Measurements from ENCODE around the gene CEP85.
"Not testable (repeated sequence)": the region's sequence is repeated elsewhere in the genome, so short reads cannot be mapped to it uniquely, and the experiment has no call there.

The CEP85 gene

GRCh38 chr1:26290122-26290881, 56.3 kb downstream of the CEP85 start:
- H3K36me3 ChIP-seq (ENCODE audit: control insufficient read depth, insufficient read depth, low read length) = no peaks in the 10 kb centered on the region
- H3K9ac ChIP-seq (ENCODE audit: low read length) = no peak overlapping the region
- no peaks in the 10 kb centered on the region for H3K4me1 ChIP-seq (ENCODE audit: control insufficient read depth, insufficient read depth, low read length)
- H3K27me3 ChIP-seq (ENCODE audit: control insufficient read depth, insufficient read depth, low read length) = no peaks in the 10 kb centered on the region
- no peak overlapping the region for H3K27ac ChIP-seq (ENCODE audit: low read depth, low read length)
- H3K4me3 ChIP-seq (ENCODE audit: low read length) = no peak overlapping the region

DNA sequence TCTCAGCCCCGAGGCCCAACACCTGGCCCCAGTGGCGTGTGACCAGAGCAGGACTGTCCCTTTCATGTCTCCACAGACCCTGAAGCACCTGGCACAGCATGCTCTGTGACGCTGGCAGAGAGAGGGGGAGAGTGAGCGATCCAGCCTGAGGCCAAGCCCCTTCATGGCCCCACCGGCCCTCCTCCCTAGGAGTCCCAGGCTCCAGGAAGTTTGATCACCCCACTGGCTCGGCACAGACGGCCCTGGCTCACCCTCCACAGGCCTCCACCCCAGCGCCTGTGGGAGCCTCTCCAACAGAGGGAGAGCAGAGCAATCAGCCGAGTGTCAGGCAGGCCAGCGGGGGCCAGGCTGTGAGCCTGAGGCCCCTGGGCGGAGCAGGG, 56.9 kb downstream of the CEP85 start:
- no peak overlapping the region for H3K9ac ChIP-seq (ENCODE audit: low read length)
- no peaks in the 10 kb centered on the region for H3K27me3 ChIP-seq (ENCODE audit: control insufficient read depth, insufficient read depth, low read length)
- H3K4me3 ChIP-seq (ENCODE audit: low read length) = no peak overlapping the region
- H3K27ac ChIP-seq (ENCODE audit: low read depth, low read length) = no peak overlapping the region
- no peaks in the 10 kb centered on the region for H3K36me3 ChIP-seq (ENCODE audit: control insufficient read depth, insufficient read depth, low read length)
- H3K4me1 ChIP-seq (ENCODE audit: control insufficient read depth, insufficient read depth, low read length) = no peaks in the 10 kb centered on the region

- Histone ChIP-seq H3K4me1 (ENCODE audit: control insufficient read depth, insufficient read depth, low read length) (no peaks in the 10 kb centered on the region), H3K36me3 (ENCODE audit: control insufficient read depth, insufficient read depth, low read length) (no peaks in the 10 kb centered on the region), H3K27me3 (ENCODE audit: control insufficient read depth, insufficient read depth, low read length) (no peaks in the 10 kb centered on the region), H3K27ac (ENCODE audit: low read depth, low read length) (no peak overlapping the region), H3K9ac (ENCODE audit: low read length) (no peak overlapping the region), H3K4me3 (ENCODE audit: low read length) (no peak overlapping the region)
These were observed 57.4 kb downstream of the CEP85 start for GRCh38 chr1:26291433-26291832.

GRCh38 chr1:26291939-26292338, 57.9 kb downstream of the CEP85 start:
- H3K4me1 ChIP-seq (ENCODE audit: control insufficient read depth, insufficient read depth, low read length) = no peaks in the 10 kb centered on the region
- H3K9ac ChIP-seq (ENCODE audit: low read length) = no peak overlapping the region
- no peaks in the 10 kb centered on the region for H3K27me3 ChIP-seq (ENCODE audit: control insufficient read depth, insufficient read depth, low read length)
- H3K4me3 ChIP-seq (ENCODE audit: low read length) = no peak overlapping the region
- H3K27ac ChIP-seq (ENCODE audit: low read depth, low read length) = no peak overlapping the region
- H3K36me3 ChIP-seq (ENCODE audit: control insufficient read depth, insufficient read depth, low read length) = no peaks in the 10 kb centered on the region

GRCh38 chr1:26292735-26293134, 58.7 kb downstream of the CEP85 start:
- not testable (repeated sequence) for H3K27ac ChIP-seq (ENCODE audit: low read depth, low read length); H3K9ac ChIP-seq (ENCODE audit: low read length); H3K27me3 ChIP-seq (ENCODE audit: control insufficient read depth, insufficient read depth, low read length); H3K4me1 ChIP-seq (ENCODE audit: control insufficient read depth, insufficient read depth, low read length); H3K4me3 ChIP-seq (ENCODE audit: low read length); H3K36me3 ChIP-seq (ENCODE audit: control insufficient read depth, insufficient read depth, low read length)

- Histone ChIP-seq H3K36me3 (ENCODE audit: control insufficient read depth, insufficient read depth, low read length) (no peaks in the 10 kb centered on the region), H3K9ac (ENCODE audit: low read length) (no peak overlapping the region)
These were observed 60.0 kb downstream of the CEP85 start for GRCh38 chr1:26293911-26294463.

GRCh38 chr1:26295194-26296138, 61.5 kb downstream of the CEP85 start:
- no peak overlapping the region for H3K27ac ChIP-seq (ENCODE audit: low read depth, low read length)
- no peak overlapping the region for H3K4me3 ChIP-seq (ENCODE audit: low read length)
- no peaks in the 10 kb centered on the region for H3K36me3 ChIP-seq (ENCODE audit: control insufficient read depth, insufficient read depth, low read length)
- no peaks in the 10 kb centered on the region for H3K27me3 ChIP-seq (ENCODE audit: control insufficient read depth, insufficient read depth, low read length)
- H3K4me1 ChIP-seq (ENCODE audit: control insufficient read depth, insufficient read depth, low read length) = no peaks in the 10 kb centered on the region
- no peak overlapping the region for H3K9ac ChIP-seq (ENCODE audit: low read length)

More at GRCh38 chr1:26293911-26294463, 60.0 kb downstream of the CEP85 start:
- no peak overlapping the region for H3K27ac ChIP-seq (ENCODE audit: low read depth, low read length)
- no peak overlapping the region for H3K4me3 ChIP-seq (ENCODE audit: low read length)
- H3K27me3 ChIP-seq (ENCODE audit: control insufficient read depth, insufficient read depth, low read length) = no peaks in the 10 kb centered on the region
- H3K4me1 ChIP-seq (ENCODE audit: control insufficient read depth, insufficient read depth, low read length) = no peaks in the 10 kb centered on the region

- no peak overlapping the region for H3K9ac ChIP-seq (ENCODE audit: low read length)
- H3K4me1 ChIP-seq (ENCODE audit: control insufficient read depth, insufficient read depth, low read length) = no peaks in the 10 kb centered on the region
- H3K36me3 ChIP-seq (ENCODE audit: control insufficient read depth, insufficient read depth, low read length) = no peaks in the 10 kb centered on the region
- no peak overlapping the region for H3K4me3 ChIP-seq (ENCODE audit: low read length)
- H3K27ac ChIP-seq (ENCODE audit: low read depth, low read length) = no peak overlapping the region
- no peaks in the 10 kb centered on the region for H3K27me3 ChIP-seq (ENCODE audit: control insufficient read depth, insufficient read depth, low read length)
These were observed 62.5 kb downstream of the CEP85 start for GRCh38 chr1:26296340-26297056.

GRCh38 chr1:26297057-26297790, 63.2 kb downstream of the CEP85 start:
- Histone ChIP-seq H3K4me3 (ENCODE audit: low read length) (no peak overlapping the region), H3K36me3 (ENCODE audit: control insufficient read depth, insufficient read depth, low read length) (no peaks in the 10 kb centered on the region), H3K27me3 (ENCODE audit: control insufficient read depth, insufficient read depth, low read length) (no peaks in the 10 kb centered on the region), H3K9ac (ENCODE audit: low read length) (no peak overlapping the region), H3K4me1 (ENCODE audit: control insufficient read depth, insufficient read depth, low read length) (no peaks in the 10 kb centered on the region), H3K27ac (ENCODE audit: low read depth, low read length) (no peak overlapping the region)

DNA sequence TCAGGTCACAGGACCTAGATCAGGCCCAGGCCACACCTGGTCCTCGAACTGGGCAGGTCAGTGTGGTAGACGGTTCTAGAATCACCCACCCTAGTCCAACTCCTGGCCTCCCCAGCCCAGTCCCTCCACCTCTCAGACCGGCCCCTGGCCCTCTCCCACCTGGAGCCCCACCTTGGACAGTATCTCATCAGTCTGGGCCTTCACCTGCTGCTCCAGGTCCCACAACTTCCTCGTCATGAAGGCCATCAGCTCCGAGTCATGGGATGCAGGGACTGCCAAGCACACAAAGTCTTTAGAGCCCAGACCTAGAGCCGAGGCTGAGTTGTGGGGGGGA, 63.8 kb downstream of the CEP85 start:
- no peaks in the 10 kb centered on the region for H3K4me1 ChIP-seq (ENCODE audit: control insufficient read depth, insufficient read depth, low read length)
- H3K36me3 ChIP-seq (ENCODE audit: control insufficient read depth, insufficient read depth, low read length) = no peaks in the 10 kb centered on the region
- no peak overlapping the region for H3K27ac ChIP-seq (ENCODE audit: low read depth, low read length)
- H3K9ac ChIP-seq (ENCODE audit: low read length) = no peak overlapping the region
- H3K4me3 ChIP-seq (ENCODE audit: low read length) = no peak overlapping the region
- no peaks in the 10 kb centered on the region for H3K27me3 ChIP-seq (ENCODE audit: control insufficient read depth, insufficient read depth, low read length)

- Histone ChIP-seq H3K27ac (ENCODE audit: low read depth, low read length) (no peak overlapping the region), H3K9ac (ENCODE audit: low read length) (no peak overlapping the region)
These were observed 66.7 kb downstream of the CEP85 start for GRCh38 chr1:26300578-26301275.

More at GRCh38 chr1:26300578-26301275, 66.7 kb downstream of the CEP85 start:
- no peaks in the 10 kb centered on the region for H3K36me3 ChIP-seq (ENCODE audit: control insufficient read depth, insufficient read depth, low read length)
- H3K4me3 ChIP-seq (ENCODE audit: low read length) = no peak overlapping the region
- peaks cover 1% of the 10 kb centered on the region for H3K4me1 ChIP-seq (ENCODE audit: control insufficient read depth, insufficient read depth, low read length)
- H3K27me3 ChIP-seq (ENCODE audit: control insufficient read depth, insufficient read depth, low read length) = no peaks in the 10 kb centered on the region
